ENCODE measurements around the gene TAGAP. TPM values are rescaled to one million over a fixed set of nuclear protein-coding genes. Genes with fewer than 3 reads are reported as not detected.
"Not testable (repeated sequence)": the region's sequence is repeated elsewhere in the genome, so short reads cannot be mapped to it uniquely, and the experiment has no call there.

Gene TAGAP
- total and polyA plus RNA-seq, 2 donors (not counting 1 experiment from before 2014, with no cell fraction given): 167 to 242 TPM

DNA sequence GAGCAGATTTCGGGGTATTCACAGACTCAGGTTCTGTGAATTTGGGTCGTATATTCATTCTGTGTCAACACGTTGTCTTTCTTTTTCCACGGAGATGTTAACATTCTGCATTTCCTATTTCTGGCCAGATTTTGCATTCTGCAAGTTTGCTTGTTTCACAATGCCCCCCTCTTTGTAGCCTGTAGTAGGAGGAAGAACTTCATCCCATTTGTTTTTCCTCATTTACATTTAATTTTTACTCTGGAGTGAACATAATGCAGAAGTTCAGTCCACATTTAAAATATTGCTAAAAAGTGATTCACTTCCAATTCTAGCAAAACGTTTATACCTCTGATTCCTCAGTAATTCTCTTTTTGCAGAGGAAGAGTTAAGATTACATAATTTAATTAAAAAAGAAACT, 12.9 kb downstream of the TAGAP start:
- Histone ChIP-seq H3K9me3 (ENCODE audit: control extremely low read depth in 1 of 3, control insufficient read depth in 2 of 3, insufficient read depth in 1 of 3, low read length in 2 of 3) (no peaks in the 10 kb centered on the region), H3K27ac (ENCODE audit: low read length in 2 of 2) (no peak overlapping the region), H3K27me3 (replicated peaks in 1 of 4; ENCODE audit: control extremely low read depth in 1 of 4, control insufficient read depth in 3 of 4, insufficient read depth in 4 of 4, low read length in 3 of 4) (no peaks in the 10 kb centered on the region), H4K20me1 (ENCODE audit: control insufficient read depth, insufficient read depth, low read length, poor library complexity, severe bottlenecking) (peaks cover 21% of the 10 kb centered on the region), H3K4me3 (ENCODE audit: control extremely low read depth in 1 of 5, extremely low read depth in 1 of 5, insufficient read depth in 1 of 5, low read depth in 2 of 5, low read length in 4 of 5) (no peak overlapping the region), H3K9ac (ENCODE audit: low read length) (no peak overlapping the region), H3K79me2 (ENCODE audit: control insufficient read depth, insufficient read depth, low read length) (no peaks in the 10 kb centered on the region), H3K4me1 (ENCODE audit: control insufficient read depth in 2 of 2, insufficient read depth in 2 of 2, low read length in 2 of 2) (peaks cover 4 to 20% of the 10 kb centered on the region in 2 donors), H3K4me2 (replicated peaks; ENCODE audit: low read depth, low read length, poor library complexity, severe bottlenecking) (no peak overlapping the region), H2AFZ (ENCODE audit: insufficient read depth, low read depth, low read length, poor library complexity, severe bottlenecking) (no peak overlapping the region), H3K36me3 (replicated peaks in 1 of 2; ENCODE audit: control extremely low read depth in 1 of 2, control insufficient read depth in 1 of 2, extremely low read depth in 1 of 2, insufficient read depth in 2 of 2, low read length in 1 of 2) (peaks cover 0 to 26% of the 10 kb centered on the region in 2 experiments)
- intact Hi-C loops (cut with micrococcal nuclease): no loop called here
- ChIA-PET POLR2A (no interaction called here), CTCF (interaction anchor here (1.2 to 14.6 kb wide), 4 partner anchors 18 to 103 kb away, joined by 3 to 497 read pairs (median 8); no protein-coding TSS in a partner anchor)
- H3K27ac Mint-ChIP-seq: no peak overlapping the region
- DNase-seq (no peak), ATAC-seq (ENCODE audit: low read depth) (no peak)
- H3K4me3 Mint-ChIP-seq: no peak overlapping the region
- H3K27me3 Mint-ChIP-seq: no peaks in the 10 kb centered on the region
- TF ChIP-seq CTCF (IDR thresholded peaks at IDR 0.05) (no peak), EZH2 (IDR thresholded peaks at IDR 0.05; ENCODE audit: borderline replicate concordance, insufficient read depth, low read depth, low read length, poor library complexity, severe bottlenecking) (no peak)
- 81% methylated on average over 4 of the region's 5 CpGs for WGBS (ENCODE audit: insufficient coverage)
- H3K4me1 Mint-ChIP-seq: peaks cover 18% of the 10 kb centered on the region
- H3K9me3 Mint-ChIP-seq (ENCODE audit: insufficient read depth): no peaks in the 10 kb centered on the region

DNA sequence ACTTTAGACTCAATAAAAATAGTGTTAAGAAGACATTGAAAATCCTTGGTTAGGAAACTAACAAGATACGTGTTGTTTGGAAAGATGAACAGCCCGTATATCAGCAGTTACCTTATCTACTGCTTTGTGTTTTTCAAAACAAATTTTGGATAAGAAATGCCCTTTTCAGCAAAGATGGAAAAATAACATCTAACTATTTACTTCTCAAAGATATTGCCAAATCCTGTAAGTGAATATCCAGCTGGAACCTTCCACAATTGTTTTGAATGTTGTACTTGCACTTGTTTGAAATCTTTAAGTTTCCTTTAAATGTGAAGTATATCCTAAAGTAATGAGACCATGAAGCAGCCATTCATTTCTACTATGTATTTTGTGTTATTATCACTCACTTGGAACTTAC, 14.6 kb downstream of the TAGAP start:
- H4K20me1 ChIP-seq (ENCODE audit: control insufficient read depth, insufficient read depth, low read length, poor library complexity, severe bottlenecking): peaks cover 5% of the 10 kb centered on the region
- ATAC-seq (ENCODE audit: low read depth) (no peak), DNase-seq (no peak)
- no peaks in the 10 kb centered on the region for H3K79me2 ChIP-seq (ENCODE audit: control insufficient read depth, insufficient read depth, low read length)
- no peak overlapping the region for H3K4me2 ChIP-seq (replicated peaks; ENCODE audit: low read depth, low read length, poor library complexity, severe bottlenecking)
- H3K9ac ChIP-seq (ENCODE audit: low read length): no peak overlapping the region
- H3K27me3 Mint-ChIP-seq: no peaks in the 10 kb centered on the region
- POLR2A ChIA-PET: no interaction called here
- H3K27ac ChIP-seq (ENCODE audit: low read length in 2 of 2): no peak overlapping the region
- intact Hi-C loops (cut with micrococcal nuclease): no loop called here
- no peak overlapping the region for H3K27ac Mint-ChIP-seq
- peaks cover 5% of the 10 kb centered on the region for H3K9me3 Mint-ChIP-seq (ENCODE audit: insufficient read depth)
- H3K4me1 Mint-ChIP-seq: peaks cover 6% of the 10 kb centered on the region
- H3K4me3 ChIP-seq (ENCODE audit: control extremely low read depth in 1 of 5, extremely low read depth in 1 of 5, insufficient read depth in 1 of 5, low read depth in 2 of 5, low read length in 4 of 5): no peak overlapping the region
- TF ChIP-seq EZH2 (IDR thresholded peaks at IDR 0.05; ENCODE audit: borderline replicate concordance, insufficient read depth, low read depth, low read length, poor library complexity, severe bottlenecking): no peak
- TF ChIP-seq CTCF (IDR thresholded peaks at IDR 0.05): no peak
- H2AFZ ChIP-seq (ENCODE audit: insufficient read depth, low read depth, low read length, poor library complexity, severe bottlenecking): no peak overlapping the region
- H3K4me3 Mint-ChIP-seq: no peak overlapping the region
- H3K9me3 ChIP-seq (ENCODE audit: control extremely low read depth in 1 of 3, control insufficient read depth in 2 of 3, insufficient read depth in 1 of 3, low read length in 2 of 3): peaks cover 0 to 11% (median 8%) of the 10 kb centered on the region in 3 donors
- no CpG with 5 or more reads among the region's 2 CpGs for whole genome bisulfite sequencing (ENCODE audit: insufficient coverage)
- H3K36me3 ChIP-seq (replicated peaks in 1 of 2; ENCODE audit: control extremely low read depth in 1 of 2, control insufficient read depth in 1 of 2, extremely low read depth in 1 of 2, insufficient read depth in 2 of 2, low read length in 1 of 2): peaks cover 0 to 9% of the 10 kb centered on the region in 2 experiments
- H3K4me1 ChIP-seq (ENCODE audit: control insufficient read depth in 2 of 2, insufficient read depth in 2 of 2, low read length in 2 of 2): peaks cover 0 to 5% of the 10 kb centered on the region in 2 donors
- CTCF ChIA-PET: interaction anchor here (1.0 to 1.4 kb wide), 3 partner anchors 9 to 23 kb away, joined by 3 to 7 read pairs (median 7); no protein-coding TSS in a partner anchor
- H3K27me3 ChIP-seq (replicated peaks in 1 of 4; ENCODE audit: control extremely low read depth in 1 of 4, control insufficient read depth in 3 of 4, insufficient read depth in 4 of 4, low read length in 3 of 4): no peaks in the 10 kb centered on the region

- H3K4me3 ChIP-seq (ENCODE audit: control extremely low read depth in 1 of 5, extremely low read depth in 1 of 5, insufficient read depth in 1 of 5, low read depth in 2 of 5, low read length in 4 of 5); H3K36me3 ChIP-seq (replicated peaks in 1 of 2; ENCODE audit: control extremely low read depth in 1 of 2, control insufficient read depth in 1 of 2, extremely low read depth in 1 of 2, insufficient read depth in 2 of 2, low read length in 1 of 2); H3K27ac Mint-ChIP-seq; H3K9ac ChIP-seq (ENCODE audit: low read length); H3K27me3 Mint-ChIP-seq; POLR2A ChIA-PET; H3K27me3 ChIP-seq (replicated peaks in 1 of 4; ENCODE audit: control extremely low read depth in 1 of 4, control insufficient read depth in 3 of 4, insufficient read depth in 4 of 4, low read length in 3 of 4); H3K4me1 Mint-ChIP-seq; intact Hi-C loops (cut with micrococcal nuclease); H3K4me3 Mint-ChIP-seq; H3K4me2 ChIP-seq (replicated peaks; ENCODE audit: low read depth, low read length, poor library complexity, severe bottlenecking); H2AFZ ChIP-seq (ENCODE audit: insufficient read depth, low read depth, low read length, poor library complexity, severe bottlenecking); ATAC-seq (ENCODE audit: low read depth); H4K20me1 ChIP-seq (ENCODE audit: control insufficient read depth, insufficient read depth, low read length, poor library complexity, severe bottlenecking); H3K27ac ChIP-seq (ENCODE audit: low read length in 2 of 2); H3K79me2 ChIP-seq (ENCODE audit: control insufficient read depth, insufficient read depth, low read length); H3K4me1 ChIP-seq (ENCODE audit: control insufficient read depth in 2 of 2, insufficient read depth in 2 of 2, low read length in 2 of 2); DNase-seq: not testable (repeated sequence)
- H3K9me3 Mint-ChIP-seq (ENCODE audit: insufficient read depth): peaks cover 13% of the 10 kb centered on the region
- WGBS (ENCODE audit: insufficient coverage): 100% methylated on average over 1 of the region's 1 CpG
- CTCF ChIA-PET: interaction anchor here (0.8 to 1.8 kb wide), 3 partner anchors 17 to 126 kb away, joined by 3 to 5 read pairs (median 3); no protein-coding TSS in a partner anchor
- H3K9me3 ChIP-seq (ENCODE audit: control extremely low read depth in 1 of 3, control insufficient read depth in 2 of 3, insufficient read depth in 1 of 3, low read length in 2 of 3): peaks cover 0 to 24% (median 19%) of the 10 kb centered on the region in 3 donors
Observed at GRCh38 chr6:159025224-159025623, 19.6 kb downstream of the TAGAP start.
